ENCODE data around the gene FNIP1.
"Not testable (repeated sequence)": the region's sequence is repeated elsewhere in the genome, so short reads cannot be mapped to it uniquely, and the experiment has no call there.

GRCh38 chr5:131724089-131724488, 72.7 kb downstream of the FNIP1 start:
- TF ChIP-seq EZH2 (IDR thresholded peaks at IDR 0.05); POLR2AphosphoS5 (IDR thresholded peaks at IDR 0.05; ENCODE audit: borderline replicate concordance, low read depth, low read length); FOXP2 (optimal IDR thresholded peaks at IDR 0.05; ENCODE audit: control extremely low read depth, extremely low read length, insufficient read depth): not testable (repeated sequence)
